NAMALWA (cell line): Measurements from ENCODE around the gene C1orf56.
"Not testable (repeated sequence)": the region's sequence is repeated elsewhere in the genome, so short reads cannot be mapped to it uniquely, and the experiment has no call there.

Experiments used
- DNase-seq: peaks from one replicate; pipeline ENCODE4 v3.0.0-alpha.2; 2015; ENCODE audit warnings: low spot score

The C1orf56 gene

DNA sequence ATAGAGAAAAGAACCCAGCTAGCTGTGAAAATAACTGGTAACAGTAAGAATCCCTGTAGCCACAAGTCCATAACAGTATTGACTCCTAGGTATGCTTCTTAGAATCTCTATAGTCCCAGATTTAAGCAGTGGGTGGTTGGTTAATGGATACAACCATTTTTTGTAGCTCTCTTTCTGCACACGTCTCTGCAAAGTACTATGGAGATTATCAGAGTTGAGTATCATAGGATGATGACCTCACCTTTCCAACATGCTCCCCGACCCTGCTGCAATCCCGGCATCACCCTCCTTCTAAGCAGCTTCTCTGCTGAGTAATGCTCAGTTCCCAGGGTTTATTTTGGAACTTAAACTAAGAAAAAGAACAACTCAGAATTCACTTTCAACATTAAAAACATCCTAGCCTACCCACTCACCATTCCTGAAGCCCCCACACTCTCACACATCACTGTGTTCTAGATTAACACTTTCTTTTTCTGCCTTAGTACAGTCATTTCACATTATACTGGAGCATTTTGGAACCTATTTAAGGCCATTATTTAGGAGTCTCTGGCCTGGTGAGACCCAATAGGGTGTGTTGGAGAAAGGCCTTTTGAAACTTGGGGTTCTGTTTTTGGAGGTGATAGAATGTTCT lies 15.3 kb downstream of the C1orf56 start:
- no peak for DNase-seq

DNA sequence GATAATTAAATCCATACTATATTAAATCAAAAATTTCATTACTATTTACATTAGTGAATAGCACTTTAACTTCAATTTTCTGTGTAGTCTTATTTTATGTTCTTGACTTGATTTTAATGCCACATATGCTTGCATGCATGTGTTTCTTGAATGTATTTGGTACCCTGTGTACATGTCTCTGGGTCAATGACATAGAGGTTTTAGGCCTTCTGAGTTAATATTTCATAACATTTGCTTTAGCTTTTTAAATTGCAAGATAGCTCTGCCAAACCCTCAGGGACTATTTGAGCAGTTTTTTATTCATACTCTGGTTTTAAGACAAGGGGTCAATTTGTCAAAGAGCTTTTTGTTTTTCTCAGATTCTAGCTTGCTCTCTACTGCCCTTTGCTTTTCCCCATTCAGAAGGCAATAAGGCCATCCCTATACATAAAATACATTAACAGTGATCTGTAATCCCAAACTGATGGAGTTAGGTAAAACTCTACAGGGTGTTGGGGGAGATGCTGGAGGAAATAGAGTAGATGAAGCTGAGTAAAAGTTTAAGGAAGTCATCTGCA lies 17.6 kb downstream of the C1orf56 start:
- DNase-seq: no peak

DNA sequence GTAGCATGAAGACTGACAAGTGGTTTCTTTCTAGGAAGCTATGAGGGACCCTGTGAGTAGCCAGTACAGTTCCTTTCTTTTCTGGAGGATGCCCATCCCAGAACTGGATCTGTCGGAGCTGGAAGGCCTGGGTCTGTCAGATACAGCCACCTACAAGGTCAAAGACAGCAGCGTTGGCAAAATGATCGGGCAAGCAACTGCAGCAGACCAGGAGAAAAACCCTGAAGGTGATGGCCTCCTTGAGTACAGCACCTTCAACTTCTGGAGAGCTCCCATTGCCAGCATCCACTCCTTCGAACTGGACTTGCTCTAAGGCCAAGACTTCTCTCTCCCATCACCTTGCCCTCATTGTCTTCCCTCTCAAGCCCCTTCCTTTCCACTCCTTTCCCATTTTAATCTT lies 19.6 kb downstream of the C1orf56 start:
- DNase-seq: no peak

DNA sequence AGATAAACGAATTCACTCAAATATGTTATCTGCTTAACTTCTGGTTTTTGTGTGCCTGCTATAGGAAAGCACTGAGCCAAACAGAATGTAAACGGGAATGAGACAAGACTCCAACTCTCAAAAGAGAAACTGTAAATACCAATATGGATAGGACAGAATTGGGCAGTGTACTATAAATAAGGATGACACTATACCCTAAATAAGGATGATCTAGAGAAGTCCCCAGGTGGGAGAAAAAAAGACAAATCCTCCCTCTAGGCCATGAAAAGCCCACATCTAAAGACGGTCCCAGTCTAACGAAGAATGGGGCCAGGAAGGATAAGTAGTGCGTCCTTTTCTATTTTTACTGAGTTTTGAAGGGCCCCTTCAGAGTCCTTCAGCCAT lies 21.5 kb downstream of the C1orf56 start:
- no peak for DNase-seq

DNA sequence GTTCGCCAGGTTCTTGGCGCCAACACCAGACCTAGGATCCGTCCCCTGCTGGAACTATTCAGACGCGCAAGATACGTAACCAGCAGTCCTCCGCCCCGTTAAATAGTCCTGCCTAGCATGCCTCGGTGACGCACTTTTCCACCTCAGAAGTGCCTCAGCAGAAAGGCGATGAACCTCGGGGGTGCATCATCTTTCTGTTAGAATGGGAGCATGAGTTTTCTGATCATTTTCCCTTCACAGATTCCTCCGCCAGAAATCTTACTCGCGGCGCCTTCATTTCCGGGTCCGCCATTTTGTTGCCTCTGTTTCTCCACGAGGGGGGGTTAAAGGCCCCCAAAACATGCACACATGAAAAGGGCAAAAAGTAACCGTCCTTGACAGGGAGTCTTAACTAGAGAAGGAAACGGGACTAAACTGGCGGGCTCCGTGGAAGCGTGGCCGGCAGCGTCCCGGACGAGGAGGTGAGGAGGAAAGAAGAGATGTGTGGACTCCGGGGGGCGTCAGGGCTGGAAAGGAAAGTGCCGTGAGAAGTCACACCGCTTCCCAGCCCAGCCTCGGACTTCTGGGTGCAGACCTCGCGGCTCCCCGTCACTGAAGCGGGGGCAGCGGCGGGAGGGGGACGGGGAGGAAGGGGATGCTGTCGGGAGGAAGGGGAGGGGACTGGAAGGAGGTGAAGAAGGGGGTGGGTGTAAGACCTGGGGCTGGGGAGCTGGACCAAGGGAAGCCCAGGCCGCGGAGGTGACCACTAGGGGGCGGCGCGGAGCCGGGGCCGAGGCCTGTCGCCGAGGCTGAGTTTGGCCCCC lies 23.1 kb downstream of the C1orf56 start, which contains the start of gene GABPB2:
Gene GABPB2 (plus strand): TSS at position 288 of the 803 bp plus-strand sequence. CDS start 17,429 bp downstream, outside the sequence.
- peak; percentile 96 for DNase-seq

DNA sequence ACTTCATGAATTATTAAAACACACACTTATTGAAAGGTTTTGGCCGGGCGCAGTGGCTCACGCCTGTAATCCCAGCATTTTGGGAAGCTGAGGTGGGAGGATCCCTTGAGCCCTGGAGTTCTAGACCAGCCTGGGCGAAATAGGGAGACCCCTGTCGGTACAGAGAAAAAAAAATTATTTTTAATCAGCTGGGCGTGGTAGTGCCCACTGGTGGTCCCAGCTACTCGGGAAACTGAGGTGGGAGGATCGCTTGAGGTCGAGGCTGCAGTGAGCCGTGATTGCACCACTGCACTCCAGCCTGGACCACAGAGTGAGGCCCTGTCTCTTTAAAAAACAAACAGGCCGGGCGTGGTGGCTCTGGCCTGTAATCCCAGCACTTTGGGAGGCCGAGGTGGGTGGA lies 24.7 kb downstream of the C1orf56 start:
- no peak for DNase-seq

DNA sequence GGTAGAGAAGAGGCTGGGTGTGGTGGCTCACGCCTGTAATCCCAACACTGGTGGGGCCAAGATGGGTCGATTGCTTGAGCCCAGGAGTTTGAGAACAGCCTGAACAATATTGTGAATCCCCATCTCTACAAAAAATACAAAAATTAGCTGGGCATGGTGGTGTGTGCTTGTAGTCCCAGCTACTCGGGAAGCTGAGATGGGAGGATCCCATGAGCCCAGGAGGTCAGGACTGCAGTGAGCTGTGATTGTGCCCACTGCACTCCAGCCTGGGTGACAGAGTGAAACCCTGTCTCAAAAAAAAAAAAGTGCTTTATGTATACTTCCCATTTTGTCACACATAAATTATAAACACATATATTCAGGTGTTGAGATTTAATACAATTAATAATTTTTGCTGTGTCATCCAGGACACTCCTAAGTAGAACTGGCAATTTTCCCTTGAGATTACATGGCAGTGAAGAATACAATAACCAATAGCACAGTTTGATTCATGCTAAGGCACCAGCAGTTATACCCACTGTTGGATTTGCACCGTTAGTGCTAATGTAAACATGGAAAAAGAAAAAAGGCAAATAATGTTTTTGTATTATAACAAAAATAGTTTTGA lies 38.5 kb downstream of the C1orf56 start:
- DNase-seq: no peak

DNA sequence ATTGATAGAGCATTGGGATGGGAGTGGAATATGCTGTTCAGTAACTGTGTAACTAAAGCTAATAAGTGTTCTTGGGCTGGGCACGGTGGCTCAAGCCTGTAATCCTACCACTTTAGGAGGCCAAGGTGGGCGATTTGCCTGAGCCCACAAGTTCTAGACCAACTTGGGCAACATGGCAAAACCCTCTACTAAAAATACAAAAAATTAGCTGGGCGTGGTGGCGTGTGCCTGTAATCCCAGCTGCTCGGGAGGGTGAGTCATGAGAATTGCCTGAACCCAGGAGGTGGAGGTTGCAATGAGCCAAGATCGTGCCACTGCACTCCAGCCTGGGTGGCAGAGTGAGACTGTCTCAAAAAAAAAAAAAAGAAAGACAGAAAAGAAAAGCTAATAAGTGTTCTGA lies 49.9 kb downstream of the C1orf56 start:
- DNase-seq: not testable (repeated sequence)

DNA sequence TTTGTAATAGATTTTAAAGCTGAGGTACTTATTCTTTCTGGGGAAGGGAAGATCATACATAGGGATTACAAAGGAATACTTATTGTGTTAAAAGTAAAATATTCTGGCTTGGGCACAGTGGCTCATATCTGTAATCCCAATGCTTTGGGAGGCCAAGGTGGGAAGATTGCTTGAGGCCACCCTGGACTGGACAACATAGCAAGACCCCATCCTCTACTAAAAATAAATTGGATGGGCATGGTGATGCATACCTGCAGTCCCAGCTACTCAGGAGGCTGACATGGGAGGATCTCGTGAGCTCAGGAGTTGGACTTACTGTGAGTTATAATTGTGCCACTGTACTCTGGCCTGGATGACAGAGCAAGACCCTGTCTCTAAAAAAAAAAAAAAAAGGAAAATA lies 50.6 kb downstream of the C1orf56 start:
- DNase-seq: no peak
